Measurements from ENCODE around the gene MCCC2. TPM values are rescaled to one million over a fixed set of nuclear protein-coding genes. Genes with fewer than 3 reads are reported as not detected.
A peak's percentile ranks its signal among the peaks of the same experiment; 100 is the strongest.

Gene MCCC2
- total RNA-seq, 1 donor: 28.2 TPM

DNA sequence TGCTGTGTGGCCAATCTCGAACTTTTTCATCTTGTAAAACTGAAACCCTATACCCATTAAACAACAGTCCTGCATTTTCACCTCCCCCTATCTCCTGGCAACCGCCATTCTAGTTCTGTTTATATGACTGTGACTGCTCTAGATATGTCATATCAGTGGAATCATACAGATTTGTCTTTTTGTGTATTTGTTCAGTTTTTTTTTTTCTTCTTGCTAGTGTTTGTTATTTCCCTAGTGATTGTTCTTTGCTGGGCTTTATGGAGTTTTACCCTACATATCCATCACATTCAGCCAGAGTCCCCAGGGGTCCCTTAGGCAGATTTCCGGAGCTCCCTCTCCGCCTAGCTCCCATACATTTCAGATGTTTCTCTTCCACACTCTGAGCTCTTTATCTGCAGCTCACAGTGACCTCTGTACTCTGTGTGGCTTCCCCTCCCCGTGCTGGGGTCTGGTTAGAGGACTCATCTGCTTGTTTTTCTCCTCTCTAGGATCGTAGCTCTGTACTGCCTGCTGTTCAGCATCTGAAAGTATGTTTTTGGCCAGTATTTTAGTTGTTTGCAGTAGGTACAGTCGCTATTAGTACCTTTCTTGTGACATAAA is 106.8 kb downstream of the MCCC2 start:
- Histone ChIP-seq H3K27me3 (ENCODE audit: insufficient read depth, low read length) (peaks cover 25% of the 10 kb centered on the region), H3K79me2 (ENCODE audit: insufficient read depth, low read length) (no peaks in the 10 kb centered on the region), H3K27ac (ENCODE audit: low read depth, low read length) (no peak overlapping the region), H3K4me1 (ENCODE audit: insufficient read depth, low read length) (no peaks in the 10 kb centered on the region), H2AFZ (ENCODE audit: low read length) (no peak overlapping the region), H3K9me3 (ENCODE audit: low read depth, low read length) (no peaks in the 10 kb centered on the region), H3K36me3 (ENCODE audit: insufficient read depth, low read length) (no peaks in the 10 kb centered on the region), H3K4me2 (ENCODE audit: insufficient read depth, low read length) (no peak overlapping the region), H3K4me3 (ENCODE audit: insufficient read depth, low read length) (no peak overlapping the region), H4K20me1 (ENCODE audit: insufficient read depth, low read length) (no peaks in the 10 kb centered on the region)
- no peak for DNase-seq (ENCODE audit: insufficient read length, low spot score, missing footprints)
- TF ChIP-seq, protein P1, sequence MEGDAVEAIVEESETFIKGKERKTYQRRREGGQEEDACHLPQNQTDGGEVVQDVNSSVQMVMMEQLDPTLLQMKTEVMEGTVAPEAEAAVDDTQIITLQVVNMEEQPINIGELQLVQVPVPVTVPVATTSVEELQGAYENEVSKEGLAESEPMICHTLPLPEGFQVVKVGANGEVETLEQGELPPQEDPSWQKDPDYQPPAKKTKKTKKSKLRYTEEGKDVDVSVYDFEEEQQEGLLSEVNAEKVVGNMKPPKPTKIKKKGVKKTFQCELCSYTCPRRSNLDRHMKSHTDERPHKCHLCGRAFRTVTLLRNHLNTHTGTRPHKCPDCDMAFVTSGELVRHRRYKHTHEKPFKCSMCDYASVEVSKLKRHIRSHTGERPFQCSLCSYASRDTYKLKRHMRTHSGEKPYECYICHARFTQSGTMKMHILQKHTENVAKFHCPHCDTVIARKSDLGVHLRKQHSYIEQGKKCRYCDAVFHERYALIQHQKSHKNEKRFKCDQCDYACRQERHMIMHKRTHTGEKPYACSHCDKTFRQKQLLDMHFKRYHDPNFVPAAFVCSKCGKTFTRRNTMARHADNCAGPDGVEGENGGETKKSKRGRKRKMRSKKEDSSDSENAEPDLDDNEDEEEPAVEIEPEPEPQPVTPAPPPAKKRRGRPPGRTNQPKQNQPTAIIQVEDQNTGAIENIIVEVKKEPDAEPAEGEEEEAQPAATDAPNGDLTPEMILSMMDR (IDR thresholded peaks at IDR 0.05; ENCODE audit: extremely low read depth, low read depth, low read length): no peak

DNA sequence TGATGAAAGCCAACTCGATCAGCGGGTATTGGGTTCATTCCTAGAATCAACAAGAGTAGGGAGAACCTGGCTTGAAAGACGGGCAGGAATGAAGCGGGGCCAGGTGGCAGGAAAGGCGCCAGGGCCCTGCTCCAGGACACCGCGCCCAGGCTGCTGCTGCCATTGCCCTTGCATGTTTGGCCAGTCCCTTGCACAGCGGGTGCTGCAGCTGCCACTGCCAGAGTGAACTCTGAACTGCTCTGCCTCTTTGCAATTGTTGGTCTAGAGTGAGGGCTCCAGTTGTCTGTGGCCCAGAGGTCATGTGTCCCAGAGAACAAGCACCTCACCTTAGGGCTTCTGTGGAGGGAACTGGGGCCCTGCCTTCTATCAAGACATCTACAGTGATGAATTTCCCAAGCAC is 107.9 kb downstream of the MCCC2 start:
- Histone ChIP-seq H3K36me3 (ENCODE audit: insufficient read depth, low read length) (no peaks in the 10 kb centered on the region), H3K27me3 (ENCODE audit: insufficient read depth, low read length) (peaks cover 17% of the 10 kb centered on the region), H3K9me3 (ENCODE audit: low read depth, low read length) (no peaks in the 10 kb centered on the region), H3K4me1 (ENCODE audit: insufficient read depth, low read length) (no peaks in the 10 kb centered on the region), H3K4me2 (ENCODE audit: insufficient read depth, low read length) (no peak overlapping the region), H4K20me1 (ENCODE audit: insufficient read depth, low read length) (no peaks in the 10 kb centered on the region), H2AFZ (ENCODE audit: low read length) (no peak overlapping the region), H3K27ac (ENCODE audit: low read depth, low read length) (no peak overlapping the region), H3K4me3 (ENCODE audit: insufficient read depth, low read length) (no peak overlapping the region), H3K79me2 (ENCODE audit: insufficient read depth, low read length) (no peaks in the 10 kb centered on the region)
- no peak for DNase-seq (ENCODE audit: insufficient read length, low spot score, missing footprints)
- TF ChIP-seq, protein P1 (IDR thresholded peaks at IDR 0.05; ENCODE audit: extremely low read depth, low read depth, low read length): no peak

DNA sequence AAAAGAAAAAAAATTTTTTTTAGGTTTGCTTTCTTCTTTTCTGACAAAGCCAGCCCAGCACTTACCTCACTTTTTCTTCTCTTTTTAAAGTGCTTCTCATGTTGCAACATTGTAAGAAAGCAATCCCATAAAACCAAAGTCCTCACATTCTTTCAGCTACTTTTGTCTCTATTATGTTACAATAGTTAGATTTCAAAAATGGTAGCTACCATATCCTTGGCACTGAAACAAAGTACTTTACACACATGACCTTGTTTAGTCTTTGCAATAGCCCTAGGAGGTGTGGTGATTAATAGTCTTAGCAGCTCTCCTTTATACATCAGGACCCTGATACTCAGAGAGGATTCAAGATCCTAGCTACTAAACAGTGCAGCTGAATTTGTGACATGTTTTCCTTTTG is 108.5 kb downstream of the MCCC2 start:
- H3K4me2 ChIP-seq (ENCODE audit: insufficient read depth, low read length): no peak overlapping the region
- H3K27me3 ChIP-seq (ENCODE audit: insufficient read depth, low read length): peaks cover 17% of the 10 kb centered on the region
- no peaks in the 10 kb centered on the region for H4K20me1 ChIP-seq (ENCODE audit: insufficient read depth, low read length)
- H3K9me3 ChIP-seq (ENCODE audit: low read depth, low read length): no peaks in the 10 kb centered on the region
- TF ChIP-seq, protein P1 (IDR thresholded peaks at IDR 0.05; ENCODE audit: extremely low read depth, low read depth, low read length): no peak
- H3K79me2 ChIP-seq (ENCODE audit: insufficient read depth, low read length): no peaks in the 10 kb centered on the region
- no peak for DNase-seq (ENCODE audit: insufficient read length, low spot score, missing footprints)
- no peaks in the 10 kb centered on the region for H3K36me3 ChIP-seq (ENCODE audit: insufficient read depth, low read length)
- H3K4me1 ChIP-seq (ENCODE audit: insufficient read depth, low read length): no peaks in the 10 kb centered on the region
- no peak overlapping the region for H2AFZ ChIP-seq (ENCODE audit: low read length)
- no peak overlapping the region for H3K4me3 ChIP-seq (ENCODE audit: insufficient read depth, low read length)
- H3K27ac ChIP-seq (ENCODE audit: low read depth, low read length): no peak overlapping the region

DNA sequence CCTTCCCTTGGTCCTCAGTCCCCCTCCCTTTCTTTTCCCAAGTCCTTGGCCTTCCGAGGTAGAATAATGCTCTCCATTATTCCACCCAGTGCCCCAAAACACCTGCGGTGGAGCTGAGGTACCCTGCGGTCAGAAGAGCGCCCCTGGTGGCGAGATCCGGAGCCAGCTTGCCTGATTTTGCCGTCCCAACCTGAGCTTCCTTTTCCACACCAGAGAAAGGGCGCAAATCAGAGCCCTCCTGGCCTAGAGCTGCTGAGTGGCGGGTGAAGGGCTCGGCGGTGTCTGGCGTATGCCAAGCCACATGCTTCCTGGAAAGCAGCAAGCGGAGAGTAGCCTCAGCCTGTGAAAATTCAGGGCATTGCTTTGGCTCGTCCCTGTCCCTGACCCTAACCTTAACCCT is 110.8 kb downstream of the MCCC2 start:
- Histone ChIP-seq H3K27ac (ENCODE audit: low read depth, low read length) (no peak overlapping the region), H3K27me3 (ENCODE audit: insufficient read depth, low read length) (peaks cover 25% of the 10 kb centered on the region), H2AFZ (ENCODE audit: low read length) (no peak overlapping the region), H3K9me3 (ENCODE audit: low read depth, low read length) (no peaks in the 10 kb centered on the region), H3K36me3 (ENCODE audit: insufficient read depth, low read length) (no peaks in the 10 kb centered on the region), H4K20me1 (ENCODE audit: insufficient read depth, low read length) (no peaks in the 10 kb centered on the region), H3K79me2 (ENCODE audit: insufficient read depth, low read length) (no peaks in the 10 kb centered on the region), H3K4me1 (ENCODE audit: insufficient read depth, low read length) (no peaks in the 10 kb centered on the region), H3K4me3 (ENCODE audit: insufficient read depth, low read length) (no peak overlapping the region), H3K4me2 (ENCODE audit: insufficient read depth, low read length) (no peak overlapping the region)
- DNase-seq (ENCODE audit: insufficient read length, low spot score, missing footprints): no peak
- TF ChIP-seq, protein P1 (IDR thresholded peaks at IDR 0.05; ENCODE audit: extremely low read depth, low read depth, low read length): peak; percentile 59

Measured in osteoblast (primary cell).